Peyer's patch (tissue), 4 donors: ENCODE results near the gene SMURF2.

ENCODE experiments used
- CTCF ChIP-seq, 6 experiments: fragments of 450-650 bp in 4 of 6; fragments of 200-600 bp in 2 of 6; sonication (generic) in 1 of 6; IDR thresholded peaks; one replicate each; pipeline ENCODE4 v1.5.1; 2017 to 2019; ENCODE audit warnings: antibody characterized with exemption in 6 of 6, mild to moderate bottlenecking in 3 of 6, moderate library complexity in 1 of 6
- POLR2A ChIP-seq, 2 donors: fragments of 450-650 bp; IDR thresholded peaks; one replicate each; pipeline ENCODE4 v1.5.1; 2017; ENCODE audit warnings: antibody characterized with exemption in 2 of 2, mild to moderate bottlenecking in 2 of 2, moderate library complexity in 2 of 2

GRCh38 chr17:64544742-64545141, 117.4 kb downstream of the SMURF2 start:
- TF ChIP-seq CTCF (IDR thresholded peaks at IDR 0.05) (no peak), POLR2A (IDR thresholded peaks at IDR 0.05) (no peak)
